Endothelial cell of umbilical vein (primary cell): Measurements from ENCODE around the gene RPS27. TPM values are rescaled to one million over a fixed set of nuclear protein-coding genes. Genes with fewer than 3 reads are reported as not detected.

Experiments used
- BruUV-seq: library from RNA; stranded (reverse); fragments of 400-500 nt; replicated peaks from 2 replicates; lab custom pipeline; 2021; lab: Mats Ljungman, UMichigan
- CTCF ChIA-PET: fragments of 300-600, 350-600 bp; sonication (Branson Sonifier 250); formaldehyde crosslinking; loops from one replicate; lab custom pipeline; 2021; ENCODE audit warnings: antibody characterized with exemption, inconsistent platforms; lab: Charles Lee
- POLR2A ChIA-PET: fragments of 300-600, 350-600 bp; sonication (Branson Sonifier 250); formaldehyde crosslinking; loops from one replicate; lab custom pipeline; 2021; ENCODE audit warnings: antibody characterized with exemption, inconsistent platforms; lab: Charles Lee
- DNase-seq: peaks from one replicate; pipeline ENCODE4 v3.0.0-alpha.2; 2011; ENCODE audit warnings: low read depth, low spot score
- FAIRE-seq: peaks from 2 replicates; lab custom pipeline; 2011; peaks lifted over from hg19 to GRCh38; lab: Jason Lieb, UNC
- H2AFZ ChIP-seq: 2 replicates; pipeline ENCODE4 v1.6.0; 2012; ENCODE audit warnings: low read depth, low read length, control low read depth, inconsistent platforms
- H3K27ac ChIP-seq: 2 replicates; pipeline ENCODE4 v1.5.1; 2011; ENCODE audit warnings: low read depth, mild to moderate bottlenecking, control low read depth, low read length, moderate library complexity; ENCODE audit not compliant: insufficient read depth
- H3K27me3 ChIP-seq, 2 experiments: 2 replicates each; pipeline versions ENCODE4 v1.6.0 to v1.6.1; 2011; ENCODE audit warnings: low read length in 2 of 2, mixed read lengths in 1 of 2; ENCODE audit not compliant: control insufficient read depth in 2 of 2, insufficient read depth in 2 of 2
- H3K36me3 ChIP-seq, 2 experiments: 2 replicates in 1 of 2; 3 replicates in 1 of 2; pipeline ENCODE4 v1.5.1; 2011; ENCODE audit warnings: low read length in 2 of 2, mild to moderate bottlenecking in 1 of 2, moderate library complexity in 1 of 2; ENCODE audit not compliant: control insufficient read depth in 2 of 2, insufficient read depth in 2 of 2; ENCODE audit errors: extremely low read depth in 1 of 2
- H3K4me1 ChIP-seq: 3 replicates; pipeline ENCODE4 v1.5.1; 2011; ENCODE audit warnings: mild to moderate bottlenecking, low read length; ENCODE audit not compliant: control insufficient read depth, insufficient read depth; ENCODE audit errors: extremely low read depth
- H3K4me2 ChIP-seq: 2 replicates; pipeline ENCODE4 v1.6.1; 2011; ENCODE audit warnings: low read length, control low read depth, mixed read lengths; ENCODE audit not compliant: insufficient read depth
- H3K4me3 ChIP-seq, 3 experiments: fragments of 200-600 bp in 1 of 3; sonication (generic), shearing (Covaris generic) in 1 of 3; replicated peaks in 1 of 3; 2 replicates each; pipeline ENCODE4 v1.5.1; 2011 to 2016; ENCODE audit warnings: control low read depth in 3 of 3, low read length in 3 of 3, mild to moderate bottlenecking in 2 of 3, inconsistent platforms in 1 of 3, low read depth in 1 of 3, moderate library complexity in 1 of 3; ENCODE audit not compliant: insufficient read depth in 1 of 3
- H3K79me2 ChIP-seq: 2 replicates; pipeline ENCODE4 v1.6.0; 2012; ENCODE audit warnings: low read length, inconsistent platforms; ENCODE audit not compliant: control insufficient read depth, insufficient read depth
- H3K9ac ChIP-seq: replicated peaks from 2 replicates; pipeline ENCODE3; 2011; ENCODE audit warnings: low read length, control low read depth; ENCODE audit not compliant: insufficient read depth; ENCODE audit errors: extremely low read depth
- H3K9me1 ChIP-seq: replicated peaks from 3 replicates; pipeline ENCODE4 v1.6.0; 2011; ENCODE audit warnings: mild to moderate bottlenecking, low read length; ENCODE audit not compliant: control insufficient read depth, insufficient read depth; ENCODE audit errors: extremely low read depth
- H3K9me3 ChIP-seq: replicated peaks from 2 replicates; pipeline ENCODE4 v1.5.1; 2012; ENCODE audit warnings: low read length, inconsistent platforms; ENCODE audit not compliant: control insufficient read depth, insufficient read depth
- H4K20me1 ChIP-seq: replicated peaks from 2 replicates; pipeline ENCODE3; 2011; ENCODE audit warnings: mild to moderate bottlenecking, low read length; ENCODE audit not compliant: control insufficient read depth, insufficient read depth; ENCODE audit errors: extremely low read depth
- CTCF ChIP-seq, 2 donors: IDR thresholded peaks; 1 replicate in 1 of 2; 2 replicates in 1 of 2; pipeline ENCODE4 v1.5.1; 2011; ENCODE audit warnings: low read length in 2 of 2, mild to moderate bottlenecking in 2 of 2, moderate library complexity in 2 of 2, control low read depth in 1 of 2, inconsistent platforms in 1 of 2, low read depth in 1 of 2; ENCODE audit not compliant: insufficient read depth in 1 of 2; ENCODE audit errors: extremely low read depth in 1 of 2
- EZH2 ChIP-seq: IDR thresholded peaks from 2 replicates; pipeline ENCODE4 v1.6.1; 2012; ENCODE audit warnings: borderline replicate concordance, low read depth, mild to moderate bottlenecking, moderate library complexity, low read length, inconsistent platforms; ENCODE audit not compliant: severe bottlenecking
- FOS ChIP-seq: IDR thresholded peaks from 2 replicates; pipeline ENCODE4 v1.6.1; 2011; ENCODE audit warnings: mild to moderate bottlenecking, low read length, moderate library complexity, borderline replicate concordance; ENCODE audit not compliant: insufficient read depth
- GATA2 ChIP-seq: IDR thresholded peaks from 2 replicates; pipeline ENCODE4 v1.7.0; 2011; ENCODE audit warnings: low read depth, mild to moderate bottlenecking, moderate library complexity, mixed read lengths, low read length; ENCODE audit not compliant: insufficient read length, insufficient read depth
- JUN ChIP-seq: IDR thresholded peaks from 2 replicates; pipeline ENCODE4 v1.6.1; 2011; ENCODE audit warnings: borderline replicate concordance, low read depth; ENCODE audit not compliant: insufficient read length, insufficient read depth
- MAX ChIP-seq: IDR thresholded peaks from 2 replicates; pipeline ENCODE4 v1.6.1; 2011; ENCODE audit not compliant: insufficient read depth, insufficient read length
- MYC ChIP-seq: IDR thresholded peaks from one replicate; pipeline ENCODE4 v1.6.1; 2011; ENCODE audit warnings: mild to moderate bottlenecking, low read depth, low read length
- POLR2A ChIP-seq: IDR thresholded peaks from 2 replicates; pipeline ENCODE4 v1.6.1; 2012; ENCODE audit warnings: low read depth, mild to moderate bottlenecking, control low read depth, low read length
- POLR2AphosphoS5 ChIP-seq: IDR thresholded peaks from 2 replicates; pipeline ENCODE4 v1.6.1; 2012; ENCODE audit warnings: low read depth, mild to moderate bottlenecking, control low read depth, low read length, moderate library complexity; ENCODE audit not compliant: insufficient read depth
- dilution Hi-C: fragments of 300-500 bp; cut with MboI; formaldehyde crosslinking; loops from one replicate; pipeline ENCODE4 v1.15.0; 2019; ENCODE audit warnings: low sequenced_read_pairs; ENCODE audit not compliant: extremely low pct_ligation_motif_present
- intact Hi-C: fragments of 100-400 bp; cut with micrococcal nuclease; formaldehyde crosslinking; loops from one replicate; pipeline ENCODE4 v1.10.0; 2022
- polyA plus RNA-seq, 4 experiments: library from polyadenylated mRNA; depleted of rRNA in 3 of 4; stranded (reverse) in 3 of 4; unstranded in 1 of 4; fragments of >200 nt; gene quantifications; 2 replicates each; pipeline versions ENCODE4 v1.2.1 to v1.2.3, GENCODE V29; 2011 to 2012; ENCODE audit warnings: missing spikeins in 1 of 4
- total RNA-seq: library from RNA; stranded (reverse); gene quantifications from 2 replicates; pipeline ENCODE4 v1.2.3, GENCODE V29; 2021

Gene RPS27
- total and polyA plus RNA-seq, 2 donors (not counting 3 experiments of a cell fraction or from before 2014, with no cell fraction given): 1,120 to 1,521 TPM

GRCh38 chr1:153995202-153995601 lies 4.6 kb downstream of the RPS27 start:
- intact Hi-C loops: loop anchor here (10.0 kb wide), 1 partner anchor 160 kb away; the partner anchor contains the start of gene NUP210L
- H3K4me2 ChIP-seq: no peak overlapping the region
- H2AFZ ChIP-seq: no peak overlapping the region
- H3K36me3 ChIP-seq: peaks cover 9 to 10% of the 10 kb centered on the region in 2 experiments
- TF ChIP-seq MYC (no peak), POLR2A (no peak), MAX (no peak), EZH2 (no peak), CTCF (IDR thresholded peaks at IDR 0.05; ENCODE audit: extremely low read depth in 1 of 2, insufficient read depth in 1 of 2, low read depth in 1 of 2, low read length in 2 of 2) (no peak), JUN (no peak), FOS (no peak), POLR2AphosphoS5 (no peak), GATA2 (no peak)
- H3K9me1 ChIP-seq: no peaks in the 10 kb centered on the region
- BruUV-seq: no TSS peak
- H4K20me1 ChIP-seq: no peaks in the 10 kb centered on the region
- peaks cover 21% of the 10 kb centered on the region for H3K79me2 ChIP-seq
- CTCF ChIA-PET: interaction anchor here (1.2 kb wide), 1 partner anchor 340 kb away, joined by 4 read pairs; no protein-coding TSS in a partner anchor
- dilution Hi-C loops: no loop called here
- POLR2A ChIA-PET: interaction anchor here (0.5 kb wide), 1 partner anchor 180 kb away, joined by 7 read pairs; no protein-coding TSS in a partner anchor
- no peak overlapping the region for H3K4me3 ChIP-seq
- H3K27me3 ChIP-seq: no peaks in the 10 kb centered on the region
- H3K9me3 ChIP-seq: no peaks in the 10 kb centered on the region
- no peak for DNase-seq
- H3K4me1 ChIP-seq: peaks cover 17% of the 10 kb centered on the region
- H3K27ac ChIP-seq: no peak overlapping the region
- H3K9ac ChIP-seq: no peak overlapping the region
- no peak for FAIRE-seq
